ENCODE results near the gene HEYL. TPM values are rescaled to one million over a fixed set of nuclear protein-coding genes. Genes with fewer than 3 reads are reported as not detected.
A peak's percentile ranks its signal among the peaks of the same experiment; 100 is the strongest.

Gene HEYL
- total and polyA plus RNA-seq, 9 of the 15 experiments (the other 6 are each of a cell fraction or from before 2014, with no cell fraction given) = 0.13 to 0.89 (median 0.25) TPM

GRCh38 chr1:39676948-39677548 is 37.6 kb upstream of the HEYL start (continued):
- TF ChIP-seq ZNF395 (CRISPR knock-in tag; IDR thresholded peaks at IDR 0.05) = peak; percentile 52; the same call in 1 of the 2 replicates
- TF ChIP-seq ZNF224 (CRISPR knock-in tag; IDR thresholded peaks at IDR 0.05) = no peak
- TF ChIP-seq JUND (IDR thresholded peaks at IDR 0.05; ENCODE audit: borderline replicate concordance, low read depth, low read length) = 0 out of 2 replicates have a peak, but pooled peaks have one; percentile 48
- TF ChIP-seq JUND (tag; IDR thresholded peaks at IDR 0.05; ENCODE audit: borderline replicate concordance, low read depth, low read length) = peak; percentile 46; the same call in 1 of the 3 replicates
- TF ChIP-seq ZNF280B (CRISPR knock-in tag; IDR thresholded peaks at IDR 0.05) = no peak
- TF ChIP-seq REST (IDR thresholded peaks at IDR 0.05; ENCODE audit: borderline replicate concordance) = no peak
- 0 out of 2 replicates have a peak, but pooled peaks have one; percentile 40 for TF ChIP-seq REST (CRISPR knock-in tag; IDR thresholded peaks at IDR 0.05; ENCODE audit: low read depth)
- TF ChIP-seq ETV1 (tag; conservative IDR thresholded peaks at IDR 0.05; ENCODE audit: low read depth) = peak; percentile 76
- no peak for TF ChIP-seq ZNF239 (CRISPR knock-in tag; IDR thresholded peaks at IDR 0.05)

Data from K562 (cell line).